Liver (tissue), 9 donors: ENCODE data around the gene SRRM3. TPM values are rescaled to one million over a fixed set of nuclear protein-coding genes. Genes with fewer than 3 reads are reported as not detected.

Source experiments
- DNase-seq: peaks from one replicate; pipeline ENCODE4 v3.0.0-alpha.2; 2017; ENCODE audit warnings: low spot score
- H3K27ac ChIP-seq, 2 donors: one replicate each; pipeline ENCODE4 v1.7.0; 2013; ENCODE audit warnings: inconsistent platforms in 2 of 2, low read length in 2 of 2, control low read depth in 1 of 2, low read depth in 1 of 2, mild to moderate bottlenecking in 1 of 2
- H3K27me3 ChIP-seq, 4 donors: one replicate each; pipeline versions ENCODE4 v1.6.1 to v1.7.0; 2013; ENCODE audit warnings: low read length in 3 of 4, inconsistent platforms in 1 of 4, mild to moderate bottlenecking in 1 of 4, moderate library complexity in 1 of 4; ENCODE audit not compliant: control insufficient read depth in 4 of 4, insufficient read depth in 4 of 4
- H3K36me3 ChIP-seq, 4 donors: one replicate each; pipeline versions ENCODE4 v1.6.1 to v1.7.0; 2013; ENCODE audit warnings: low read length in 3 of 4, mild to moderate bottlenecking in 3 of 4, low read depth in 1 of 4, moderate library complexity in 1 of 4; ENCODE audit not compliant: control insufficient read depth in 4 of 4, insufficient read depth in 3 of 4
- H3K4me1 ChIP-seq, 4 donors: one replicate each; pipeline versions ENCODE4 v1.6.1 to v1.7.0; 2013; ENCODE audit warnings: low read length in 3 of 4, mild to moderate bottlenecking in 3 of 4, moderate library complexity in 1 of 4; ENCODE audit not compliant: control insufficient read depth in 4 of 4, insufficient read depth in 4 of 4
- H3K4me3 ChIP-seq, 3 donors: one replicate each; pipeline versions ENCODE4 v1.6.1 to v1.7.0; 2013; ENCODE audit warnings: low read length in 3 of 3, control low read depth in 1 of 3, low read depth in 1 of 3, mild to moderate bottlenecking in 1 of 3
- H3K9ac ChIP-seq, 2 donors: one replicate each; pipeline ENCODE4 v1.7.0; 2013; ENCODE audit warnings: low read length in 2 of 2, mild to moderate bottlenecking in 2 of 2, moderate library complexity in 2 of 2, control low read depth in 1 of 2, low read depth in 1 of 2
- H3K9me3 ChIP-seq, 4 donors: one replicate each; pipeline versions ENCODE4 v1.6.1 to v1.7.0; 2013; ENCODE audit warnings: low read length in 3 of 4; ENCODE audit not compliant: control insufficient read depth in 4 of 4
- ATF3 ChIP-seq: IDR thresholded peaks from 2 replicates; pipeline ENCODE4 v1.6.1; 2016; ENCODE audit warnings: antibody characterized with exemption
- CTCF ChIP-seq: fragments of 150-350 bp; IDR thresholded peaks from 2 replicates; pipeline ENCODE4 v1.5.1; 2017; ENCODE audit warnings: improper control_type of control experiment, low read depth, low read length; ENCODE audit not compliant: missing input control
- EGR1 ChIP-seq, 2 donors: IDR thresholded peaks; 2 replicates each; pipeline ENCODE4 v1.6.1; 2016 to 2018; ENCODE audit warnings: antibody characterized with exemption in 2 of 2, low read depth in 2 of 2
- FOXA1 ChIP-seq: IDR thresholded peaks from 2 replicates; pipeline ENCODE4 v1.6.1; 2016; ENCODE audit warnings: antibody characterized with exemption
- FOXA2 ChIP-seq: IDR thresholded peaks from 2 replicates; pipeline ENCODE4 v1.6.1; 2016; ENCODE audit warnings: antibody characterized with exemption
- GABPA ChIP-seq, 2 donors: IDR thresholded peaks in 1 of 2; conservative IDR thresholded peaks in 1 of 2; 2 replicates each; pipeline ENCODE4 v1.6.1; 2016; ENCODE audit warnings: antibody characterized with exemption in 2 of 2, mild to moderate bottlenecking in 1 of 2, moderate library complexity in 1 of 2
- HNF4A ChIP-seq, 2 donors: conservative IDR thresholded peaks; 2 replicates each; pipeline ENCODE4 v1.6.1; 2016; ENCODE audit warnings: antibody characterized with exemption in 2 of 2, mild to moderate bottlenecking in 2 of 2
- HNF4G ChIP-seq: IDR thresholded peaks from 2 replicates; pipeline ENCODE4 v1.6.1; 2016; ENCODE audit warnings: antibody characterized with exemption
- JUND ChIP-seq, 2 donors: IDR thresholded peaks; 2 replicates each; pipeline ENCODE4 v1.6.1; 2016; ENCODE audit warnings: antibody characterized with exemption in 2 of 2
- MAX ChIP-seq: IDR thresholded peaks from 2 replicates; pipeline ENCODE4 v1.6.1; 2016; ENCODE audit warnings: antibody characterized with exemption
- NR2F2 ChIP-seq: IDR thresholded peaks from 2 replicates; pipeline ENCODE4 v1.6.1; 2016; ENCODE audit warnings: antibody characterized with exemption
- RAD21 ChIP-seq, 2 donors: IDR thresholded peaks; 2 replicates each; pipeline ENCODE4 v1.6.1; 2016; ENCODE audit warnings: antibody characterized with exemption in 2 of 2, mild to moderate bottlenecking in 2 of 2
- REST ChIP-seq: IDR thresholded peaks from 2 replicates; pipeline ENCODE4 v1.6.1; 2016; ENCODE audit warnings: antibody characterized with exemption, mild to moderate bottlenecking
- RXRA ChIP-seq, 2 donors: IDR thresholded peaks; 2 replicates each; pipeline ENCODE4 v1.6.1; 2017 to 2018; ENCODE audit warnings: antibody characterized with exemption in 2 of 2, mild to moderate bottlenecking in 1 of 2
- SP1 ChIP-seq: IDR thresholded peaks from 2 replicates; pipeline ENCODE4 v1.6.1; 2018; ENCODE audit warnings: antibody characterized with exemption, mild to moderate bottlenecking
- TAF1 ChIP-seq: conservative IDR thresholded peaks from 2 replicates; pipeline ENCODE4 v1.6.1; 2016; ENCODE audit warnings: antibody characterized with exemption, mild to moderate bottlenecking
- YY1 ChIP-seq: IDR thresholded peaks from 2 replicates; pipeline ENCODE4 v1.6.1; 2016; ENCODE audit warnings: antibody characterized with exemption, mild to moderate bottlenecking
- ZBTB33 ChIP-seq: IDR thresholded peaks from 2 replicates; pipeline ENCODE4 v1.6.1; 2016; ENCODE audit warnings: antibody characterized with exemption
- WGBS: extraction: QIAGEN DNeasy Blood & Tissue Kit; methylation state at CpG from one replicate; pipeline ENCODE4 v1.1.7; 2013; 5-methylcytosine and 5-hydroxymethylcytosine counted together
- polyA plus RNA-seq, 2 donors: library from polyadenylated mRNA; stranded (reverse) in 1 of 2; unstranded in 1 of 2; fragments of 200-250 nt in 1 of 2; fragments of >200 nt in 1 of 2; fragmentation: Nextera tagmentation in 1 of 2; extraction: Ambion mirVana in 1 of 2; gene quantifications; one replicate each; pipeline versions ENCODE4 v1.2.1 to v1.2.3, GENCODE V29; 2013 to 2015
- total RNA-seq, 2 donors: library from RNA; depleted of rRNA; stranded (reverse); fragments of >200 nt; gene quantifications; one replicate each; pipeline ENCODE4 v1.2.3, GENCODE V29; 2014
- donor health status: healthy.
- donor health status: healthy.
- donor health status: healthy.
- donor health status: healthy.
- donor health status: healthy.

The SRRM3 gene
- total and polyA plus RNA-seq, 4 donors: 0.08 to 0.16 TPM; not detected in 2

- H3K4me1 ChIP-seq: peaks cover 0 to 15% (median 7%) of the 10 kb centered on the region in 4 donors
- H3K27me3 ChIP-seq: peaks cover 0 to 6% (median 3%) of the 10 kb centered on the region in 4 donors
- H3K27ac ChIP-seq: no peak overlapping the region
- H3K9me3 ChIP-seq: no peaks in the 10 kb centered on the region
- H3K36me3 ChIP-seq: no peaks in the 10 kb centered on the region
- no peak for DNase-seq
- no peak for TF ChIP-seq JUND (IDR thresholded peaks at IDR 0.05)
- TF ChIP-seq YY1: no peak
- TF ChIP-seq HNF4A (conservative IDR thresholded peaks at IDR 0.05): no peak
- TF ChIP-seq GABPA (IDR thresholded peaks at IDR 0.05 in 1 of 2, conservative IDR thresholded peaks at IDR 0.05 in 1 of 2): no peak
- no peak for TF ChIP-seq FOXA2
- no peak for TF ChIP-seq FOXA1
- no peak for TF ChIP-seq ZBTB33
- TF ChIP-seq MAX: no peak
- no peak for TF ChIP-seq ATF3
- TF ChIP-seq CTCF: no peak
- TF ChIP-seq HNF4G: no peak
- no peak for TF ChIP-seq RAD21 (IDR thresholded peaks at IDR 0.05)
- no peak for TF ChIP-seq TAF1
- TF ChIP-seq RXRA (IDR thresholded peaks at IDR 0.05): no peak
- no peak for TF ChIP-seq NR2F2
- TF ChIP-seq SP1: no peak
- no peak for TF ChIP-seq REST
- no peak for TF ChIP-seq EGR1 (IDR thresholded peaks at IDR 0.05; ENCODE audit: low read depth in 2 of 2)
- H3K4me3 ChIP-seq: no peak overlapping the region
- no peak overlapping the region for H3K9ac ChIP-seq
- WGBS: 19% methylated on average over 25 of the region's 25 CpGs
Measured at GRCh38 chr7:76280408-76280807, 78.7 kb downstream of the SRRM3 start.
